NCI-H1092 (cell line): ENCODE results near the gene MYLK.

Experiments
- DNase-seq: peaks from one replicate; lab custom pipeline; 2025; lab: John Stamatoyannopoulos, UW

MYLK gene

GRCh38 chr3:123831420-123831819 is 52.7 kb downstream of the MYLK start:
- no peak for DNase-seq

GRCh38 chr3:123821920-123822319 is 62.2 kb downstream of the MYLK start:
- no peak for DNase-seq

DNA sequence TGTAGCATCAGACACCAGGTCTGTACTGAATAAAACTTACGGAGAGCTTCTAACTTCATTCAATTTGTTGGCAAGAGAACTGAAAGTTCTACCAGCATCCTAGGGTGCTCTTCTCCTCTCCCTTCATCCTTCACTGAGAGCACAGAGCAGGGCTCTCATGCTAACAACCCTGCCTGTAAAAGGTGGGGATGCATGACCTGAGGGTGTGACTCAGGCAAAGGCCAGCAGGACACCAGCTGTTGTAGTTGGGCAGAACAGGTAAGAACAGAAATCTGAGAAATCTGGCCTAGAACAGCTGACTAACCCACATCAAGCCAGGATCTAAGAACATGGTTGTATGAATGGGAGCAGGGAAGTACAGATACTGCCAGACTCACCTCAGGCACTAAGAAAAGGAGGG is 64.2 kb downstream of the MYLK start:
- no peak for DNase-seq

DNA sequence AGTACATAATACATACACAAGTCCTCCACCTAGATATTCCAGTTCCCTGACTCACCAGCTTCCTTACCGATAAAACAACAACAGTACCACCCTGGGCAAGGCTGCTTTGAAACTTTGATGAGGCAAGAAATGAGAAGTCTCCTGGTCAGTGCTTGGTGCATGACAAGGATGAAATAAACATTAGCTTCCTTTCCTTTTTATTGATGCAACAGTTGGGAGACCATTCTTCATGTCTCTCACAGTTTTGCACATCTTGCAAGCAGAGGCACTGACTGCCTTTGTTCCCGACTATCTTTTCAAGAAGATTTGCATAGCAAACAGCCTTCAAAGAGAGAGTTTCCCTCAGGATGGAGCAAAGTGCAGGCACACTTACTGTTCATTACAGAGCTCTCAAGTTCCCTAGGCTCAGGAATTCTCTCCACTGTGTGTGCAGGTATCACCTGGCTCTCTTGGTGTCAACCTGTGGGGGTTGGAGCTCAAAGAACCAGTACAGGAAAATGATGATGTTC is 65.2 kb downstream of the MYLK start:
- no peak for DNase-seq

GRCh38 chr3:123818324-123818920 is 65.7 kb downstream of the MYLK start:
- no peak for DNase-seq

- no peak for DNase-seq
Measured at GRCh38 chr3:123817413-123817812, 66.7 kb downstream of the MYLK start.

- no peak for DNase-seq
Measured at GRCh38 chr3:123816673-123817207, 67.4 kb downstream of the MYLK start.

GRCh38 chr3:123815981-123816380 is 68.2 kb downstream of the MYLK start:
- no peak for DNase-seq

GRCh38 chr3:123813876-123814275 is 70.3 kb downstream of the MYLK start:
- no peak for DNase-seq

DNA sequence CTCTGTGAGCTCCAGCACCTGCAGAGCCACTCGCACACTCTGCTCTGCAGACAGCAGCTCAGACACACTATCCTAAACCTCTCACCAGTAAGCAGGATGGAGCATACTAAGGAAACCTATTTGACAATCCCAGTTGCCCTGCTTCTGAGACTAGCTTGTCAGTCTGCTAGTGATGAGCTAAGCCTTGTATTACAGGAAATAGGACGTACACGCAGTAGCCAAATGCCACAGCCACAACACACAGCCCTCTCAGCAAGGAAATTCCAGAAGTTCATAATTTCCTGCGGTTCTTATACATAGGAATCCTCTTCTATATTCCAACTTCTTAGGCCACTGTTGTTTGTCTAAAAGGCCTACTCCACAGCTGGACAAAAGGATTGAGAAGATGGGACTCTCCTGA is 74.5 kb downstream of the MYLK start:
- DNase-seq = no peak

- no peak for DNase-seq
Measured at GRCh38 chr3:123808812-123809211, 75.3 kb downstream of the MYLK start.

GRCh38 chr3:123807820-123808219 is 76.3 kb downstream of the MYLK start:
- no peak for DNase-seq

DNA sequence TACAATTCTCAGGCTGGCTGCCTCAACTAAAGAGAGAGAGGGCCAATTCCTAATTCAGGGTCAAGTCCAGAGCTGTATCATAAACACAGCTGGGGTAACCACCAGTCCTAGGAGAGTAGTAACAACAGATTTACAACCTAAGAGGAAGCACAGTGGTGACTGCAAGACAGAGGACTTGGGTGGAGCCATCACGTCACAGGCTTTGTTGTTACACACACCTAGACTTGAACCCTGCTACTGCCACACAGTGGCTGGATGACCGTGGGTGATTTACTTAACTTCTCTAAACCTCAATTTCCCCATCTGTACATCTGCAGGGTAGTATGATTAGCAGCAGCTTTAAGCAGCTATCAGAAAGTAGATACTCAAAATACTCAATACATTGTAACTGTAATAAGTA is 78.6 kb downstream of the MYLK start:
- no peak for DNase-seq

- no peak for DNase-seq
Measured at GRCh38 chr3:123805101-123805500, 79.0 kb downstream of the MYLK start.

DNA sequence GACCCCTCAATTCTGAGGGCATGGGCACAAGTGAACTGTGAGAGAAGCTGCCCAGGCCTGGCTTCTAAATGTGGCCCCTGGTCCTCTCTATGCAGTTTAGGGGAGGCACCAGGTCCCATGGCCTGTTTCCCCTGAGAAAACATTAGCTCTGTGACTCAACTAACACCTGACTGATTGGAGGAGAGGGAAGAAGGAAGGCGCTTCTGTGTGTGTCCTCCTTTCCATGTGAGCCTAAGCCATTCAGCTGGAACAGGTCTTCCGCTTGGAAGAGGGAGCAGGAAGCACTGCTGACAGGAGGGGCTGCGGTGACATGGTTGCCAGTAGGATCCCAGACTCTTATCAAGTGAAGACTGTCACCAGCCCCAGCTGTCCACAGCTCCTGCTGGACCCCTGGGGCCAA is 79.5 kb downstream of the MYLK start:
- DNase-seq = no peak

DNA sequence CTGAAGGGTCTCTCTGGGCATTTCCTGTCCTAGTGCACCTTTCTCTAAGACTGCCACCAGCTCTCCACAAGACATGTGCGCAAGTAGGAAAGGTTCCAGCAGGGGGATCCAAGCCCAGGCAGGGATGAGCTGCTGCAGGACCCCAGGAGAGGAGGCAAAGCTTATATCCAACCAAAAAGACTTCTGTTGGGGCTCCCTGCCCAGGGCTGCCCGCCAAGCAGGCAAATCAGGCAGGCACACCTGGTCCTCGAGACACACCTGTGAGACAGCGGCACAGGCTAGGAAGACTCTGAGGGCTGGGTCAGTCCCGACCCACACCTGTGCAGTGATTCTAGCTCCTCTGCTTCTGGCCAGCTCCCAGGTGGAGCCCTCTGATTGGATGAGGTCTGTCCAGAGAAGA is 80.6 kb downstream of the MYLK start:
- DNase-seq = no peak

DNA sequence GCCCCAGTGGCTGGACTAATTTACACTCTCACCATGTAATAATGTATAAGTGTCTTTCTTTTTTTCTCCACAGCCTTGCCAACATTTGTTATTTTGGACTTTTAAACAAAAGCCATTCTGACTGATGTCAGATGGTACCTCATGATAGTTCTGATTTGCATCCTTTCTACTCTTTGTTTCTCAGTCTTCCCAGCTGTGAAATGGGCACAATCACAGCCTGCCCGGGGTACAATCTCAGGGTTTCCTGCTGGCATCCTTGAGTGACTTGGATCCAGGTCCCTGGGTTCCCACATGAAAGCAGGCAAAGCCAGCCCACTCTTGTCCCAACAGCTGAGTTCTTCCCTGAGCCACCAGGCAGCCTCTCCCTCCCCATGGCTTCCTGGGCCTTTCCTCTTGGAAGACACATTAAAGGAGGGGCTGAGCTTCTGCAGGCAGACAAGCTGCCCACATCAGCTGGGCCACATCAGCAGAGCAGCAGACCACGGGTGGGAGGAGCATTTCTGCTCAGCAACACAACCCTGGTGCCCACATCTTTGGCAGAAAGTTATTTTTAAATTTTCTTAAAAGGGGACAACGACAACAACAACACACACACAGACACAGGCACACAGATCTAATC is 82.0 kb downstream of the MYLK start:
- no peak for DNase-seq

GRCh38 chr3:123801474-123801873 is 82.7 kb downstream of the MYLK start:
- no peak for DNase-seq

GRCh38 chr3:123800362-123800682 is 83.8 kb downstream of the MYLK start:
- DNase-seq = no peak

GRCh38 chr3:123799544-123800361 is 84.4 kb downstream of the MYLK start:
- DNase-seq = no peak

DNA sequence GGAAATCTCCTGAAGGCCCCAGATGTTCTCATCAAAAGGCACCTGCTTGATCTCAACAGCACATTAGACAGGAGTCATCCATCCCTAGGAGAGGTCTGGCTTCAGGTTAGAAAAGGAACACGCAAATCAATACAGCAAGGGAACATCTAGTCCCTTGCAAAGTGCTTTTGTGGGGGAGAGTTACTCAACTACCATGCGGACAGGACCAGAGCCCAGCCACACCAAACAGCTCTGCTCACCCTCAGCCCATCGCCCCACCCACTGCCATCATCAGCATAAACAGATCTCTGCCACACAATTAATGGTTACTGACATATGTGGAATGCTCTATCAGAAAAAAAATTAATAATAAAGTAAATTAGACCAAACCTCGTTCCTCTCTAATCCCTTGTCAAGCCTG is 85.6 kb downstream of the MYLK start:
- DNase-seq = no peak

GRCh38 chr3:123795471-123796251 is 88.5 kb downstream of the MYLK start:
- no peak for DNase-seq
